Neural cell (in vitro differentiated cells): ENCODE data around the gene DDX56.
"Not testable (repeated sequence)": the region's sequence is repeated elsewhere in the genome, so short reads cannot be mapped to it uniquely, and the experiment has no call there.

ENCODE experiments used
- CTCF ChIP-seq: fragments of 450-650 bp; IDR thresholded peaks from 2 replicates; pipeline ENCODE4 v1.5.1; 2014; ENCODE audit warnings: antibody characterized with exemption, mild to moderate bottlenecking, moderate library complexity; ENCODE audit not compliant: poor library complexity, severe bottlenecking
- MXI1 ChIP-seq: fragments of 450-650 bp; conservative IDR thresholded peaks from 2 replicates; pipeline ENCODE4 v1.6.1; 2014; ENCODE audit warnings: antibody characterized with exemption, mild to moderate bottlenecking; ENCODE audit not compliant: poor library complexity, severe bottlenecking
- POLR2AphosphoS5 ChIP-seq: IDR thresholded peaks from 2 replicates; pipeline ENCODE4 v1.6.1; 2012
- REST ChIP-seq: IDR thresholded peaks from 2 replicates; pipeline ENCODE4 v1.6.1; 2012; ENCODE audit warnings: borderline replicate concordance
- SMC3 ChIP-seq: fragments of 450-650 bp; conservative IDR thresholded peaks from 2 replicates; pipeline ENCODE4 v1.6.1; 2014; ENCODE audit warnings: antibody characterized with exemption, mild to moderate bottlenecking, moderate library complexity; ENCODE audit not compliant: poor library complexity

- TF ChIP-seq CTCF, POLR2AphosphoS5, SMC3, REST, MXI1: not testable (repeated sequence)
Measured at GRCh38 chr7:44562622-44562962, 11.1 kb downstream of the DDX56 start.
